ENCODE measurements around the gene KIRREL3. TPM values are rescaled to one million over a fixed set of nuclear protein-coding genes. Genes with fewer than 3 reads are reported as not detected.

The KIRREL3 gene
- total and polyA plus RNA-seq, 2 of the 4 experiments (the other 2 are of a cell fraction) = 10.9 to 15.9 TPM

DNA sequence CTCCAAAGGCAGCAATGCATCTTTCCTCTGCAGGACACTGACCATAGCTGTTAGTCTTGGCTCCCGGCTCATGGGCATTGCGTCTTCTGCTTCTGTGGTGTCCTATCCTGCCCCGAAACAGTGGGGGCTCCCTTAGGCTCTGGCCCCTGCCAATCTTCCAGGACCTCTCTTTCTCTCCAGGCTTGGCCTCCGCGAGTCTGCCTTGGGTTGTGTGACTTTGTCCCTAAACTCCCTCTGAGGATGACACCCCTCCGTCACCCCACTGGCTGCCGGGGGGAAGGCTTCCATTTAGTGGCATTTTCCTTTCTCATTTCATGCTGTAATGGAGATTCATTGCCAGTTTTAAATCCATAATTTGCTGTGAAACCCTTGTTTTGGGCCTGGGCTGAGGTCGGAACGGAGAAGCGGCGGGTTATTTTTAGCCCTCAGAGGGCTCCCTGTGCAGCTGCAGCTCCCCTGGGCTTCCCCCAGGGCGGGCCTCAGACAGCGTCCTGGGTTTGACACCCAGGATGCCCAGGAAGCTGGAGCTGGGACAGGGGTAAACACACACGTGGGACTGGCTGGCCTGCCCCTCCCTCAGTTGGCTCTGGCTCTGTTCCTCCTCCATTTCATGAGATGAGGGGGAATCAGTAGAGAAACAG is 489.0 kb downstream of the KIRREL3 start:
- H2BK15ac ChIP-seq (ENCODE audit: low read depth, low read length) = no peak overlapping the region
- no peaks in the 10 kb centered on the region for H4K20me1 ChIP-seq (ENCODE audit: insufficient read depth, low read length)
- dilution Hi-C loops (cut with HindIII; ENCODE audit: low sequenced_read_pairs, unreplicated experiment) = no loop called here
- ChIA-PET POLR2A (ENCODE audit: unreplicated experiment) (no interaction called here), CTCF (no interaction called here)
- no peak overlapping the region for H3K4me2 ChIP-seq (ENCODE audit: low read depth, low read length)
- H2AFZ ChIP-seq (replicated peaks; ENCODE audit: low read length, poor library complexity) = no peak overlapping the region
- no peak overlapping the region for H3K18ac ChIP-seq (ENCODE audit: low read depth, low read length)
- in situ Hi-C loops (cut with MboI; ENCODE audit: low sequenced_read_pairs) = no loop called here
- no peaks in the 10 kb centered on the region for H3K36me3 ChIP-seq (ENCODE audit: control insufficient read depth, insufficient read depth, low read length)
- no peak overlapping the region for H2AK5ac ChIP-seq (ENCODE audit: low read depth, low read length)
- no peak overlapping the region for H3K14ac ChIP-seq (replicated peaks; ENCODE audit: low read depth, low read length)
- H3K9ac ChIP-seq (ENCODE audit: low read depth, low read length) = no peak overlapping the region
- no peak for ATAC-seq (ENCODE audit: low read depth)
- no peak overlapping the region for H3K56ac ChIP-seq (ENCODE audit: extremely low read depth, insufficient read depth, low read length)
- no peak overlapping the region for H2BK120ac ChIP-seq (ENCODE audit: low read depth, low read length)
- no peaks in the 10 kb centered on the region for H3K79me1 ChIP-seq (ENCODE audit: low read depth in 1 of 2, low read length in 2 of 2)
- H4K91ac ChIP-seq (ENCODE audit: insufficient read depth, low read depth, low read length) = no peak overlapping the region
- DNase-seq = no peak
- no peak overlapping the region for H4K5ac ChIP-seq (ENCODE audit: low read depth, low read length)
- intact Hi-C loops (cut with micrococcal nuclease) = no loop called here
- H3K4ac ChIP-seq (ENCODE audit: low read depth, low read length) = no peak overlapping the region
- no peak overlapping the region for H3K23ac ChIP-seq (ENCODE audit: low read depth, low read length)
- no peaks in the 10 kb centered on the region for H3K9me1 ChIP-seq (ENCODE audit: insufficient read depth, low read length)
- H3K9me3 ChIP-seq (ENCODE audit: control insufficient read depth, insufficient read depth, low read length) = no peaks in the 10 kb centered on the region
- 69% methylated on average over 4 of the region's 14 CpGs; no CpG with 5 or more reads in 1 of the 2 experiments for WGBS, 2 experiments (ENCODE audit: extremely low coverage in 2 of 2, insufficient read length in 1 of 2)
- no peak overlapping the region for H4K8ac ChIP-seq (ENCODE audit: low read depth in 2 of 2, low read length in 2 of 2)
- H2BK20ac ChIP-seq (ENCODE audit: low read depth, low read length) = no peak overlapping the region
- H3K4me1 ChIP-seq (ENCODE audit: control insufficient read depth, insufficient read depth, low read length) = no peaks in the 10 kb centered on the region
- no peak overlapping the region for H3K27ac ChIP-seq (ENCODE audit: insufficient read depth, low read length)
- BruUV-seq (replicated peaks) = no TSS peak
- no peak overlapping the region for H2AK9ac ChIP-seq (replicated peaks; ENCODE audit: low read depth, low read length, poor library complexity)
- TF ChIP-seq, protein P1, sequence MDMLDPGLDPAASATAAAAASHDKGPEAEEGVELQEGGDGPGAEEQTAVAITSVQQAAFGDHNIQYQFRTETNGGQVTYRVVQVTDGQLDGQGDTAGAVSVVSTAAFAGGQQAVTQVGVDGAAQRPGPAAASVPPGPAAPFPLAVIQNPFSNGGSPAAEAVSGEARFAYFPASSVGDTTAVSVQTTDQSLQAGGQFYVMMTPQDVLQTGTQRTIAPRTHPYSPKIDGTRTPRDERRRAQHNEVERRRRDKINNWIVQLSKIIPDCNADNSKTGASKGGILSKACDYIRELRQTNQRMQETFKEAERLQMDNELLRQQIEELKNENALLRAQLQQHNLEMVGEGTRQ (IDR thresholded peaks at IDR 0.05; ENCODE audit: low read depth, low read length) = no peak
- TF ChIP-seq BHLHE40 (IDR thresholded peaks at IDR 0.05; ENCODE audit: low read depth, low read length) = no peak
- TF ChIP-seq RAD21 (IDR thresholded peaks at IDR 0.05; ENCODE audit: low read length) = no peak
- no peak for TF ChIP-seq CEBPB (IDR thresholded peaks at IDR 0.05; ENCODE audit: low read depth, low read length)
- TF ChIP-seq MAZ (IDR thresholded peaks at IDR 0.05; ENCODE audit: borderline replicate concordance, low read depth, low read length) = no peak
- TF ChIP-seq SMC3 (IDR thresholded peaks at IDR 0.05; ENCODE audit: low read depth, low read length) = no peak
- H3K4me3 ChIP-seq (ENCODE audit: insufficient read depth, low read depth, low read length) = no peak overlapping the region
- H3K27me3 ChIP-seq (ENCODE audit: control insufficient read depth, insufficient read depth, low read length) = no peaks in the 10 kb centered on the region
- no peak overlapping the region for H2BK5ac ChIP-seq (ENCODE audit: low read depth, low read length, poor library complexity, severe bottlenecking)

Data from IMR-90 (cell line).